H1 (cell line): ENCODE data around the gene PJVK. TPM values are rescaled to one million over a fixed set of nuclear protein-coding genes. Genes with fewer than 3 reads are reported as not detected.

Experiments
- ASH2L ChIP-seq: fragments of 200-600, 300-600 bp; sonication (generic); IDR thresholded peaks from one replicate; pipeline ENCODE4 v1.7.1; 2017; ENCODE audit warnings: low read length
- ATF3 ChIP-seq: IDR thresholded peaks from 2 replicates; pipeline ENCODE4 v1.6.1; 2011; ENCODE audit warnings: low read depth, mild to moderate bottlenecking, low read length; ENCODE audit not compliant: insufficient read depth
- BACH1 ChIP-seq: IDR thresholded peaks from 2 replicates; pipeline ENCODE4 v1.6.1; 2012; ENCODE audit warnings: low read length, improper control_type of control experiment
- BCL11A ChIP-seq, 2 experiments: IDR thresholded peaks; one replicate each; pipeline ENCODE4 v1.6.1; 2011; ENCODE audit warnings: low read depth in 2 of 2, low read length in 2 of 2, mild to moderate bottlenecking in 2 of 2
- CHD1 ChIP-seq: IDR thresholded peaks from 2 replicates; pipeline ENCODE4 v1.6.1; 2012; ENCODE audit warnings: low read depth, low read length, improper control_type of control experiment
- CHD2 ChIP-seq: IDR thresholded peaks from 2 replicates; pipeline ENCODE4 v1.6.1; 2012; ENCODE audit warnings: low read length, improper control_type of control experiment
- CTCF ChIP-seq, 3 experiments: IDR thresholded peaks; 1 replicate in 2 of 3; 2 replicates in 1 of 3; pipeline versions ENCODE4 v1.5.1 to v1.6.1; 2011; ENCODE audit warnings: low read length in 3 of 3, mild to moderate bottlenecking in 3 of 3, inconsistent platforms in 2 of 3, low read depth in 1 of 3, moderate library complexity in 1 of 3; ENCODE audit not compliant: insufficient read depth in 1 of 3; ENCODE audit errors: control extremely low read depth in 1 of 3
- EGR1 ChIP-seq: IDR thresholded peaks from 2 replicates; pipeline ENCODE4 v1.6.1; 2011; ENCODE audit warnings: low read depth, low read length, borderline replicate concordance
- EP300 ChIP-seq, 2 experiments: IDR thresholded peaks; 1 replicate in 1 of 2; 2 replicates in 1 of 2; pipeline ENCODE4 v1.6.1; 2011 to 2012; ENCODE audit warnings: low read depth in 2 of 2, low read length in 2 of 2, mild to moderate bottlenecking in 2 of 2, borderline replicate concordance in 1 of 2, inconsistent platforms in 1 of 2, moderate library complexity in 1 of 2
- GTF2F1 ChIP-seq: IDR thresholded peaks from 2 replicates; pipeline ENCODE4 v1.6.1; 2012; ENCODE audit warnings: low read depth, low read length, improper control_type of control experiment, borderline replicate concordance
- JUND ChIP-seq: IDR thresholded peaks from 2 replicates; pipeline ENCODE4 v1.6.1; 2011; ENCODE audit warnings: mild to moderate bottlenecking, improper control_type of control experiment, low read length
- MAX ChIP-seq: IDR thresholded peaks from 2 replicates; pipeline ENCODE4 v1.6.1; 2012; ENCODE audit warnings: inconsistent platforms
- POLR2A ChIP-seq, 2 experiments: IDR thresholded peaks; 1 replicate in 1 of 2; 2 replicates in 1 of 2; pipeline ENCODE4 v1.6.1; 2011; ENCODE audit warnings: low read depth in 2 of 2, low read length in 2 of 2, mild to moderate bottlenecking in 2 of 2; ENCODE audit errors: control extremely low read depth in 1 of 2
- POU5F1 ChIP-seq: IDR thresholded peaks from 2 replicates; pipeline ENCODE4 v1.6.1; 2011; ENCODE audit warnings: low read depth, mild to moderate bottlenecking, low read length, moderate library complexity
- RNF2 ChIP-seq: fragments of 200-900, 300-1000 bp; sonication (generic); IDR thresholded peaks from 2 replicates; pipeline ENCODE4 v1.7.1; 2016; ENCODE audit warnings: borderline replicate concordance, low read depth, mild to moderate bottlenecking, antibody characterized with exemption, low read length; ENCODE audit not compliant: poor library complexity, severe bottlenecking; ENCODE audit errors: missing control alignments
- SP2 ChIP-seq: IDR thresholded peaks from 2 replicates; pipeline ENCODE4 v1.6.1; 2012; ENCODE audit warnings: mild to moderate bottlenecking, low read length, inconsistent platforms
- SRF ChIP-seq: IDR thresholded peaks from 2 replicates; pipeline ENCODE4 v1.6.1; 2011; ENCODE audit warnings: mild to moderate bottlenecking, low read depth, low read length, moderate library complexity
- SUZ12 ChIP-seq: fragments of 200-600 bp; sonication (generic); IDR thresholded peaks from 2 replicates; pipeline ENCODE4 v1.6.1; 2012; ENCODE audit warnings: mild to moderate bottlenecking, inconsistent platforms, low read length, moderate library complexity, mixed read lengths
- TAF7 ChIP-seq: optimal IDR thresholded peaks from 2 replicates; pipeline ENCODE3; 2011; ENCODE audit warnings: low read depth, mild to moderate bottlenecking, inconsistent platforms, low read length, moderate library complexity, borderline replicate concordance
- TBP ChIP-seq: IDR thresholded peaks from 2 replicates; pipeline ENCODE4 v1.6.1; 2011; ENCODE audit warnings: low read depth, low read length, improper control_type of control experiment
- TCF12 ChIP-seq: IDR thresholded peaks from 2 replicates; pipeline ENCODE4 v1.6.1; 2011; ENCODE audit warnings: low read depth, mild to moderate bottlenecking, low read length
- ZNF274 ChIP-seq: IDR thresholded peaks from 2 replicates; pipeline ENCODE4 v1.7.0; 2012; ENCODE audit warnings: low read length, borderline replicate concordance; ENCODE audit errors: extremely low read depth
- polyA plus RNA-seq, 7 experiments: library from polyadenylated mRNA; depleted of rRNA in 3 of 7; stranded (reverse) in 5 of 7; unstranded in 2 of 7; fragments of >200 nt in 5 of 7; fragments of 200-250 nt in 2 of 7; gene quantifications; 1 replicate in 5 of 7; 2 replicates in 1 of 7; 4 replicates in 1 of 7; pipeline versions ENCODE4 v1.2.1 to v1.2.3, GENCODE V29; 2011 to 2013; ENCODE audit warnings: missing spikeins in 2 of 7, mixed read lengths in 2 of 7
- total RNA-seq: library from RNA; stranded (reverse); fragmentation: NEBNext Ultra II Directional; extraction: Animal tissue kit (Norgen Biotek cat#: 25700); gene quantifications from 2 replicates; pipeline ENCODE4 v1.2.1, GENCODE V29; 2021

The PJVK gene
- total and polyA plus RNA-seq, 2 of the 8 experiments (the other 6 are each of a cell fraction or from before 2014, with no cell fraction given), result 2.4 to 2.8 TPM

GRCh38 chr2:178450774-178451525, at the start of gene PJVK, which contains the start of gene PRKRA (continued):
- TF ChIP-seq SRF (no peak; the same call in 1 of the 2 replicates), BCL11A (IDR thresholded peaks at IDR 0.05; ENCODE audit: low read depth in 2 of 2, low read length in 2 of 2) (no peak), MAX (peak; percentile 6), EP300 (IDR thresholded peaks at IDR 0.05; ENCODE audit: borderline replicate concordance in 1 of 2, low read depth in 2 of 2, low read length in 2 of 2) (no peak), POLR2A (IDR thresholded peaks at IDR 0.05; ENCODE audit: control extremely low read depth in 1 of 2, low read depth in 2 of 2, low read length in 2 of 2) (peak; percentile 89 to 97), SUZ12 (no peak), JUND (no peak), TBP (peak; percentile 54), SP2 (no peak), TAF7 (peak; percentile 62), TCF12 (no peak), ATF3 (no peak), POU5F1 (no peak), CTCF (IDR thresholded peaks at IDR 0.05; ENCODE audit: control extremely low read depth in 1 of 3, insufficient read depth in 1 of 3, low read depth in 1 of 3, low read length in 3 of 3) (no peak), GTF2F1 (0 out of 2 replicates have a peak, but pooled peaks have one; percentile 59), CHD2 (no peak; the same call in none of the 2 replicates), EGR1 (no peak), RNF2 (no peak), BACH1 (peak; percentile 86), ASH2L (peak; percentile 74), CHD1 (no peak), ZNF274 (no peak)
